ENCODE results near the gene IFNA1.
"Not testable (repeated sequence)": the region's sequence is repeated elsewhere in the genome, so short reads cannot be mapped to it uniquely, and the experiment has no call there.

DNA sequence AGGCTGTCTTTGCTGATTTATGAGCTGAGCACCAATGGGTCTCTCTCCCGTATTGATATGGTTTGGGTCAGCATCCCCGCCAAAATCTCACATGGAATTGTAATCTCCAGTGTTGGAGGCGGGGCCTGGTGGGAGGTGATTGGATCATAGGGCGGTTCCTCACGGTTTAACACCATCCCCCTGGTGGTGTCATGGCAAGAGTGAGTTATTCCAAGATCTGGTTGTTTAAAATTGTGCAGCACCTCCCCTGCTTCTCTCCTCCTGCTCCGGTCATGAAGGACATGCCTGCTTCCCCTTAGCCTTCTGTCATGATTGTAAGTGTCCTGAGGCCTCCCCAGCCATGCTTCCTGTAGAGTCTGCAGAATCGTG lies 5.2 kb upstream of the IFNA1 start:
- TF ChIP-seq, protein P1, sequence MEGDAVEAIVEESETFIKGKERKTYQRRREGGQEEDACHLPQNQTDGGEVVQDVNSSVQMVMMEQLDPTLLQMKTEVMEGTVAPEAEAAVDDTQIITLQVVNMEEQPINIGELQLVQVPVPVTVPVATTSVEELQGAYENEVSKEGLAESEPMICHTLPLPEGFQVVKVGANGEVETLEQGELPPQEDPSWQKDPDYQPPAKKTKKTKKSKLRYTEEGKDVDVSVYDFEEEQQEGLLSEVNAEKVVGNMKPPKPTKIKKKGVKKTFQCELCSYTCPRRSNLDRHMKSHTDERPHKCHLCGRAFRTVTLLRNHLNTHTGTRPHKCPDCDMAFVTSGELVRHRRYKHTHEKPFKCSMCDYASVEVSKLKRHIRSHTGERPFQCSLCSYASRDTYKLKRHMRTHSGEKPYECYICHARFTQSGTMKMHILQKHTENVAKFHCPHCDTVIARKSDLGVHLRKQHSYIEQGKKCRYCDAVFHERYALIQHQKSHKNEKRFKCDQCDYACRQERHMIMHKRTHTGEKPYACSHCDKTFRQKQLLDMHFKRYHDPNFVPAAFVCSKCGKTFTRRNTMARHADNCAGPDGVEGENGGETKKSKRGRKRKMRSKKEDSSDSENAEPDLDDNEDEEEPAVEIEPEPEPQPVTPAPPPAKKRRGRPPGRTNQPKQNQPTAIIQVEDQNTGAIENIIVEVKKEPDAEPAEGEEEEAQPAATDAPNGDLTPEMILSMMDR (IDR thresholded peaks at IDR 0.05): not testable (repeated sequence)
- TF ChIP-seq POLR2A, EP300, POLR2AphosphoS5 (IDR thresholded peaks at IDR 0.05): not testable (repeated sequence)
